ENCODE results near the gene MYO7A.

The MYO7A gene

DNA sequence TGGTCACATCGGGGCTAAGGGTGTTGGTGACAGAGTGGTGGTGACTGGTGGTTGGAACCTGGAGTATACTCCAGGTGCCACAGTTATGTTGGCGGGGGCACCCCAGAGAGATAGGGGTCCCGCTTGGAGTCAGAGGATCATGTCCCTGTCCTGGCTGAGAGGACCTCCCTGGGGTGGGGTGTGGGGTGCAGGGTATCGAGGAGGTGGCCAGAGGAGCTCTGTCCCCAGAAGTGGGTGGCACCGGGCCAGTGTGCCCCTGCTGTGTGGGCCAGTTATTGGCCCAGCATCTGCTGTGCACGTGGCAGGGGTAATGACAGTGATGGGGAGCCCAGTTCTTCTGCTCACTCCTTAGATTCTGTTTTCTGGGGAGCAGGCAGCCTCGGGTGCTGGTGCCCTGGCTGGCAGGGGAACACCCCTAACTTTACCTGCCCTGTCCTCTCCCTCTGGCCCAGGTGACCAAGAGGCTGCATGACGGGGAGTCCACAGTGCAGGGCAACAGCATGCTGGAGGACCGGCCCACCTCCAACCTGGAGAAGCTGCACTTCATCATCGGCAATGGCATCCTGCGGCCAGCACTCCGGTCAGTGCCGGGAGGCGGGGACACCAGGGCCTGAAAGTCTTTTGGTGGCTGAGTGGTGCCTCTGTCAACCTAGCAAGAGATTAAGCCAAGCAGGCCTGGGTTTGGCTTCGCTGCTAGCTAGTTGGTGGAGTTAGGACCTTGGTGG lies 56.3 kb downstream of the MYO7A start:
- no peak for DNase-seq (ENCODE audit: low read depth)

DNA sequence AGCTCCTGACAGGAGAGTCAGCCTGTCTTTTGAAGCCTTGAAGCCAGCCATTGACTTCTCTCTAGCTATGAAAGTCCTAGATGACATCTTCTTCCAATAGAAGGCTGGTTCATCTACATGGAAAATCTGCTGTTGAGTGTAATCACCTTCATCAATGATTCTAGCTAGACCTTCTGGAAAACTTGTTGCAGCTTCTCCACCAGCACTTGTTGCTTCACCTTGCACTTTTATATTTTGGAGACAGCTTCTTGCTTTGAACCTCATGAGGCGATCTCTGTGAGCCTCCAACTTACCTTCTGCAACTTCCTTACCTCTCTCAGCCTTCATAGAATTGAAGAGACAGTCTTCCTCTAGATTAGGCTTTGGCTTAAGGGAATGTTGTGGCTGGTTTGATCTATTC lies 58.3 kb downstream of the MYO7A start:
- DNase-seq (ENCODE audit: low read depth) = no peak

DNA sequence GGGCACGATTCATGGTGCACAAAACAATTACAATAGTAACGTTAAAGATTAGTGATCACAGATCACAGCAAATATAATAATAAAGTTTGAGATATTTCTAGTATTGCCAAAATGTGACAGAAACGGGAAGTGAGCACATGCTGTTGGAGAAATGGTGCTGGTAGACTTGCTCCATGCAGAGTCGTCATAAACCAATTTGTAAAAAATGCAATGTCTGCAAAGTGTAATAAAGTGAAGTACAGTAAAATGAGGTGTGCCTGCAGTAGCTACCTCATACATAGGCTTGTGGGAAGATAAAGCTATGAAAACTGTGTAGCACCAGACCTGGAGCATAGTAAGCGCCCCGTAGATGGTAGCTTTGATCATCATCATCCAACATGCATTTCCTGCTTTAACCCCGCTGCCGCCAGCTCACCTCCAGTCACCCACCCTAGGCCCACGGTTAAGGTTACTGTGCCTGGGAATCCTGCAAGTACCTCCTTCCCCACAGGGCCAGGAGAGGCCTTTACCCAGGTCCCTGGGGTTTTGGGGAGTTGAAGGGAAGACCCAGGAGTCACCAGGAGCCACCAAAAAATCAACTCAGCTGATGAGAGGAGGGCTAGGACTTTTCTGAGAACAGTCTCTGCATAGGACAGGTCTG lies 59.2 kb downstream of the MYO7A start:
- no peak for DNase-seq (ENCODE audit: low read depth)

DNA sequence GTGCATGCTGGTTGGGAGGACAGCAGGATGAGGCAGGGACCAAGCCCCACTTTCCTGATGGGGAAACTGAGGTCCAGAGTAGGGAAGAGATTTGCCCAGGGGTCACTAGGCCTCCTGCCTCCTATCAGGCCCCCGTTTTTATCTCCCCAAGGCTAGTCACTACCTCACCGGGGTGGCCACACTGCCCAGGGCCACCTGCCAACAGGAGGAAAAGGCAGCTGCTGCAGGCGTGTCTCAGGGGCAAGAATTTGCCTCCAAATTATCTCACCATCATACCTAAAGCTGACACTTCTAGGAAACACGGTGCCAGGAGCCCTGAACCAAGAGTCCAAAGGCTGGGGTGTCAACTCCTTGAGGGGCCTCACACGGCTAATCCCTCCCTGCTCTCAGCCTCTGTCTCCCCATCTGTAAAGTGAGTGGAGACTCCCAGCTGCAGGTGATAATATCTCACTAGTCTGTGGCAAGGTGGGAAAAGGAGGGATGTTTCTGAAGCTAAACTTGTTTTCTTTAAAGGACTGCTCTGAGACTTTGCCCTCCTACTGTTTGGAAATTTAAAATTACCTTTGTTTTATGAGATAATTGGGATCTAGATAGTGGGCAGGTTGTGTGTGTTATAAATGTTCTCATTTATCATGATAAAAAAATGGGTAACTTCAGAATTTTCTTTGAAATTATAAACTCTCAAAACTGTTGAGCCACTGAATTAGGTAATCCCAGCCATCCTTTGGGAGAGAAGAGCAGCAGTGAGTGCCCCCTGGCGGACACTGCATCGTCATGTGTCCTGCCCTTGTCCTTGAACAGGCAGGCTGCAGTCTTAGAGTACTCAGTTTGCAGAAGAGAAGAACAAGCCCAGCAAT lies 60.0 kb downstream of the MYO7A start:
- peak; percentile 36 for DNase-seq (ENCODE audit: low read depth)

DNA sequence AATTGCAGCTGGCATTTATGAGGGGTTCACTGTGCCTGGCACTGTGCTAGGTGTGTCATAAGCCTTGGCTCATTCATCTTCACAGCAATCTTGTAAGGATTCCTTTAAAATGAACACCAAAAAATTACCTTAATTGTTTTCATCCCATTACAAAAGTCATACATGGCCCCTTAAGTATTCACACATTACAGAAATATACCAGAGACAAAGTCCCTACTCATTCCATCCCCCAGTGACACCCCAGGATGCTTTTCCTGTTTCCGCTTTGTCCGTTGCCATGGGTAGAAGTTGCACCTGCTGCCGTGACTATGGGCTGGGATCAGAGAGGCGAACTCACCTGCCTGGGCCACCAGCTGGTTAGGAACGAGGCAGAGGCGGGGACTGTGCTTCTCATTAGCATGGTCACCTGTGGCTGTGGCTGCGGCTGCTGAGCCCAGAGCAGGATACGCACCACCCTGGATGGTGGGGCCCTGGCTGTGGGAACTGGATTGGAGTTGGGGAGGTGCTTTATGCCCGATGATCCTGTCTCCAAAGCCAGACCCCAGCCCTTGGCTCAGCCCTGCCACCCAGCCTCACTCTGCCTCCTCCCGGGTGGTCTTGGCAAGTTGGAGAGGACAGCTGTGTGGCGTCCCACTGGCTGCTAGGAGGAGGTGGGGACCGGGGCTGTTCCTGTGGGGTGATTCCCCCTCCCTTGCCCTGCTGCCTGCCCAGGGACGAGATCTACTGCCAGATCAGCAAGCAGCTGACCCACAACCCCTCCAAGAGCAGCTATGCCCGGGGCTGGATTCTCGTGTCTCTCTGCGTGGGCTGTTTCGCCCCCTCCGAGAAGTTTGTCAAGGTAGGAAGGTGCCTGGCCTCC lies 60.8 kb downstream of the MYO7A start:
- DNase-seq (ENCODE audit: low read depth) = no peak

DNA sequence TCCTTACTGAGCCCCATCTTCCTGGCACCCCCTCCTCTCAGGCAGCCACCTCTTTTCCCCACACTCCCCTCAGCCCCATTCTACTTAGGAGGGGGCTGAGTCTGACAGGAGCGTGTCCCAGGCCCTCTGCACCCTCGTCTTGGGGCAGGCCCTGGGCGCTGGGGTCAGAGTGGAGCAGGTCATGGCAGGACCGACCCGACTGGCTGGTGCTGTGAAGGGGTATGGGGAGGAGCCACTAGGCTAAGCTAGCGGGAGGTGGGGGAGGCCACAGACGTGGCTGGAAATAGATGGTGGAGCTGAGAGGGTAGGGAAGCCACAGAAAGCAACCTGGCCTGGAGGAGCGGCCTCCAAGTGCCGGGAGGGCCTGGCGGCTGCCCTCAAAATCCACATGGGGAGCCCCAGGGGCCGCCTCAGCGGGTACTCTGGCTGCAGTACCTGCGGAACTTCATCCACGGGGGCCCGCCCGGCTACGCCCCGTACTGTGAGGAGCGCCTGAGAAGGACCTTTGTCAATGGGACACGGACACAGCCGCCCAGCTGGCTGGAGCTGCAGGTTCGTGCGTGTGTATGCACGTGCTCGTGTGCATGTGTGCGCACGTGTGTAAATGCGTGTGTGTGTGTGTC lies 61.7 kb downstream of the MYO7A start:
- DNase-seq (ENCODE audit: low read depth) = no peak

DNA sequence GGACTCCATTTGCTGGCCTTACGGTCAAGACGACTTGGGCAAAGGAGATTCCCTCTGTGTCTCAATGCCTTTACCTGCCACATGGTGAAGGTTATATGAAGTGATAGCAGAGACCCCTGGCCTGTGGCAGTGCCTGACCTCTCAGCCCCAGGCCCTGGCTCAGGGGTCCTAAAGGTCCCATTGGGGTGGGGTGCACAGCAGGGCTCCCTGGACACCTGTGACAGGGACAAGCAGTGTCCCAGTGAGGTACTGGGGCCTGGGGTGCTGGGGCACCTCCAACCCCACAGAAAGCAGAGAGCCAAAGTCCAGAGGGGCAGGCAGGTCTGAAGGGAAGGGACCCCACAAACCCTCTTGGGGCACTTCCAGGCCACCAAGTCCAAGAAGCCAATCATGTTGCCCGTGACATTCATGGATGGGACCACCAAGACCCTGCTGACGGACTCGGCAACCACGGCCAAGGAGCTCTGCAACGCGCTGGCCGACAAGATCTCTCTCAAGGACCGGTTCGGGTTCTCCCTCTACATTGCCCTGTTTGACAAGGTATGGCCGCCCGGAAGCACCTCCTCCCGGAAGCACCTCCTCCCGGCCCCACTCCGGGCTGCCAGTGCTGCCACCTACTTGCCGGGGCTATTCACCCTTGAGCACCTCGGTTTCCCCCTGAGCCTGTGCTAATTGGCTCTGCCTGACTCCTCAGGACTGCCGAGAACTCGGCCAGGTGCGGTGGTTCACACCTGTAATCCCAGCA lies 62.5 kb downstream of the MYO7A start:
- DNase-seq (ENCODE audit: low read depth) = no peak

DNA sequence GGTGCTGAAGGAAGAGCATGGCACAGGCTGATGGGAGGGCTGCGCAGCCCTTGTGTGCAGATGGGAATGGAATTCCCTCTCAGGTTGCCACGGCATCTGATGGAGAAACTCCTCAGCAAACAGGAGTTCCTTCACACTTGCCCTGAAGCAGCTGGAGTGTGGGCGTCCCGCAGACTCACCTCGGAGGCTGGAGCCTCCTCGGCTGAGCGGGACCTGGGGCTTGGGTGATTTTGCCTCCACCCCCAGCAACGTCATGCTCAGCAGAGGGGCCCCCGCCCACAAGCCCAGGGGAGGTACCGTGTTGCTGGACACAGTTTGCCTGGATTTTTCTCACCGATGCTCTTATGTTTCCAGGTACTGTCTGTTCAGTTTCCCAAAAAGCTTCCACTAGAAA lies 63.4 kb downstream of the MYO7A start:
- no peak for DNase-seq (ENCODE audit: low read depth)

DNA sequence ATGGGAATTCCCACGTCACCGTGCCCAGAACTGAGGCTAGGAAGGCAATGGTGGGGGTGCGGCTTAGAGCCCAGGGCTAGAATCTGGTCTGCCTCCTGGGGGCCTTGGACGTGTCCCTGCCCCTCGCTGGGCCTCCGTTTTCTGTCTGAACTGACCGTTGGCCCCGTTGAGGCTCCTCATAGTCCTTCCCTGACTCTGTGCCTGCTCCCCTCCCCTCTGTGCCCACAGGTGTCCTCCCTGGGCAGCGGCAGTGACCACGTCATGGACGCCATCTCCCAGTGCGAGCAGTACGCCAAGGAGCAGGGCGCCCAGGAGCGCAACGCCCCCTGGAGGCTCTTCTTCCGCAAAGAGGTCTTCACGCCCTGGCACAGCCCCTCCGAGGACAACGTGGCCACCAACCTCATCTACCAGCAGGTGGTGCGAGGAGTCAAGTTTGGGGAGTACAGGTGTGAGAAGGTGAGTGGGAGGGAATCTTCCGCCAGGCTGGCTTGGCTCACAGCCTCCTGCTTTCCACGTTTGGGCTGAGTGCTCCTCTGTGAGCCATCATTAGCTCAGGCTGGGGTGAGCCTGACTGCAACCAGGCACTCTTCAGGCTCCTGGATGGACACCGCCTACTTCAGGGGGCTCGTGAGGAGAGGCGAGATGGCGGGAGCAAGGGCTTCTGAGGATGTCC lies 63.9 kb downstream of the MYO7A start:
- DNase-seq (ENCODE audit: low read depth) = peak; percentile 8

DNA sequence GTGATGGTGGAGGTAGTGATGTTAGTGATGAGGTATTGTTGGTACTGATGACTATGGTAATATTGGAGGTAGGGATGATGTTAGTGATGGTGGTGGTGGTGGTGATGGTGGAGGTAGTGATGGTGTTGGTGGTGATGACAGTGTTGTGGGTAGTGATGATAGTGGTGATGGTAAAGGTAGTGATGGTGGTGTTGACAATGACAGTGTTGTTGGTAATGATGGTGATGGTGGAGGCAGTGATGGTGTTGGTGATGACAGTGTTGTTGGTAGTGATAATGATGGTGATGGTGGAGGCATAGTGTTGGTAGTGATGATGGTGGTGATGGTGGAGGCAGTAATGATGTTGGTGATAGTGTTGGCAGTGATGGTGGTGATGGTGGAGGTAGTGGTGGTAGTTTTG lies 65.1 kb downstream of the MYO7A start:
- DNase-seq (ENCODE audit: low read depth) = no peak

DNA sequence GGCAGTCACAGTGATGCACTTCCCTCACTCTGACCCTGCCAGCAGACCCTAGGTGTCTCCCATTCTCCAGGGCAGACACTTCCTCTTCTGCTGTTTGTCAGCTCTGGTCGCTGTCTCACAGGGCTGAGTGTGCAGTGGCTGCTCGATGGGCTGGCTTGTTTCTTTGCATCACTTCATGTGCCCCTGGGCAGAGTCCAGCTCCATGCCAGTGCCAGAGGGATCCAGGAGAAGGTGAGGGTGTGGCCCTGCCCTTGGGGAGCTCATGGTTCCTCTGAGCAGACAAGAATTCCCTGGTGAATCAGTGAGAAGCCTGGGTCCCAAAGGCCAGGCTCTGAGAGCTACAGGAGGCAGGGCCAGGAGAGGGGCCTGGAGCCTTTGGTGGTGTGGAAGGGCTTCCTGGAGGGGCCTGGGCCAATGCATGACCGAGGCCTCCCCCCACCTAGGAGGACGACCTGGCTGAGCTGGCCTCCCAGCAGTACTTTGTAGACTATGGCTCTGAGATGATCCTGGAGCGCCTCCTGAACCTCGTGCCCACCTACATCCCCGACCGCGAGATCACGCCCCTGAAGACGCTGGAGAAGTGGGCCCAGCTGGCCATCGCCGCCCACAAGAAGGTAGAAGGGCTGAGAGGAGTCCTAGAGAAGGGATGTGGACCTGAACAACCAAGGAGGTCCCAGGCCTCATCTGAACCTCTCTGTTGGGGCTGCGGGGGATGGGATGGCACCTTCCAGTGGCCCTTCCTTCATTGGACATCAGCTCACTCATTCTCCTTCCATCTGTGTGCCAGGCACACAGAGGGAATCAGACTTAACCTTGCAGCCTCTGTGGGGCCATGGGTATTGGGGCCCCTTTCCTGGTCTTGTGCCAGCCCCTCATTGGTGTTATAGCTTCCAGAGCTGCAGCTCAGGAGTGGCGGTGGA lies 66.1 kb downstream of the MYO7A start:
- no peak for DNase-seq (ENCODE audit: low read depth)

DNA sequence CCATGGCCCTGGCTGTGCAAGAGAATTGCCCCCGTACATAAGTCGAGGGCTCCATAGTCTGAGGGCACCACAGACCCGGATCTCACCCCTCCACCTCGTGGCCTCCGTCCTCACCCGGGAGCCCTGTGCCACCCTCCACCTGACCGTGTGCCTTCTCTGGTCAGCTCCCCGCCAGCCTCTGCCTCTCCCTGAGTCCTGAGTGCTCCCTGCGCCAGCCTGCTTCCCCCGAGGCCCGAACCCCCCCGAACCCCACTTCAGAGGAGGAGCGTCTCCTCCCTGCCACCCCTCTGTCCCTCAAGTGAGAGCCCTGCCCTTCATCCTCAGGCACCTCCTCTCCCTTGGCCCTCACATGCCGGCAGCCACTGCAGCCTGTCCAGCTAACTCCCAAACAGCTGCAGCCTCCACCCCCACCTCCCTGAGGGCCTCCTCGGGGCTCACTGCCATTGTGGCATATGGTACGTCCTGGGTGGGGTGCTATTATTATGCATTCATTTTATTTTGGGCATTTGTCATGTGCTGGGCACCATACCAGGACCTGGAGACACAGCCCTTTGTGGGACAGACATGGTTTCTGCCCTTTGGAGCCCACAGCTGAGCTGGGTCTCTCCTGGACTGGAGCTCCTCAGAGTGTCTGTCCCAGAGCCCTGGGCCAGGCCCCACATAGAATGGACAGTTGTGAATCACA lies 67.2 kb downstream of the MYO7A start:
- no peak for DNase-seq (ENCODE audit: low read depth)

DNA sequence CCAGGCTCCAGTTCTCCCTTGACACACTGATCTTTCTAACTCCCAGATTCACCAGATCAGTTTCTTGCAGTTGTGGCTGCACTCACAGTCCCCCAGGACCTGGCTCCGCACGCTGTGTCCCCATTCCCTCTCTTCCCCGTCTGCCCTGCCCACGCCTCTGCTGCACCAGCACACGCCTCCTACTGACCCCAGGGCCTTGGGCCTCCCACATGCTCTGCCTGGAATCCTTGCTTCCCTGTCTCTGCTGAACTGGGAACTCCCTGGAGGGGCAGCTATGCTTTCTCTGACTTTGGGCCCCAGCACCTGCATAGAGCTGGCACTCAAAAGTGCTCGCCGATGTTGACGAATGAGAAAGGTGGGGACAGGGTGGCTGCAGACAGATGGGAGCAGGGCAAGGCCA lies 68.9 kb downstream of the MYO7A start:
- DNase-seq (ENCODE audit: low read depth) = no peak

DNA sequence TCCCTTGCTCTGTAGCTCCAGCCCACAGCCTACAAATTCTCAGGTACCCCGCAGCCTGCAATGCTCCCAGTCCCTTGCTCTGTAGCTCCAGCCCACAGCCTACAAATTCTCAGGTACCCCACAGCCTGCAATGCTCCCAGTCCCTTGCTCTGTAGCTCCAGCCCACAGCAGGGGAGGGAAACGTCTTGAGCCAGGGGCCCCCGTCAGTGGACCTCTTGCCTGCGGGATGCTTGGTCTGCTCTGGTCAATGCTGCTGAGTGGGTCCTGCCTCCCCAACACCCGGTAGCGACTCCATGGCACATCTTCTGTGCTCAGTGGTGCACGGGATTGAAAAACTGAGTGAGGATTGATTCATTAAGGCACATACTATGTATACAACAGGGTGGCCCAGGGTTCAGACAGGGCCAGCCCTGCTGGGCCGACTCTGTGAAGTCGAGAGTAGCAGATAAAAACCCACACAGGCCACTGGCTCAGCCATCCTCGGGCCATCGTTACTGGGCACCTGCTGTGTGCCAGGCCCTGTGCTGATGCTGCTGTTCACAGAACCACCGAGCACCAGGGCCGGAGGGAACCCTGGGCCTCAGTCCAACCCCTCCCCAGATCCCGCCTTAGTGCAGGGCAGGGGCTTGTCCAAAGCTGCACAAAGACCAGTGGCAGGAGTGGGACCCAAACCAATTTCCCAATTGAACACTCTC lies 69.7 kb downstream of the MYO7A start:
- no peak for DNase-seq (ENCODE audit: low read depth)

DNA sequence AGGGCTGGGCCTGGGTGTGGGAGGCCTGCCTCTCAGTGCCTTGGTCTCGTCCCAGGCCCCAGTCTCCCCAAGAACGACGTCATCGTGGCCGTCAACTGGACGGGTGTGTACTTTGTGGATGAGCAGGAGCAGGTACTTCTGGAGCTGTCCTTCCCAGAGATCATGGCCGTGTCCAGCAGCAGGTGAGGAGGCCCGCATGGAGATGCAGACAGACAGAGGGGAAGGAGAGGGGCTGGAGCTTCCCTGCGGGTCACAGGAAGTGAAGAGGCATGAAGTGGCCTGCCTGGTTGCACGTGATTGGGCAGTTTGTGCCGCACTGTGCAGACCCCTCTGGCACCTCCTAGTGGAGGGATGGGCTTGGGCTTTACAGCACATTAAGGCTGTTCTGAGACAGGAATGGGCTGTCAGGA lies 70.4 kb downstream of the MYO7A start:
- no peak for DNase-seq (ENCODE audit: low read depth)

DNA sequence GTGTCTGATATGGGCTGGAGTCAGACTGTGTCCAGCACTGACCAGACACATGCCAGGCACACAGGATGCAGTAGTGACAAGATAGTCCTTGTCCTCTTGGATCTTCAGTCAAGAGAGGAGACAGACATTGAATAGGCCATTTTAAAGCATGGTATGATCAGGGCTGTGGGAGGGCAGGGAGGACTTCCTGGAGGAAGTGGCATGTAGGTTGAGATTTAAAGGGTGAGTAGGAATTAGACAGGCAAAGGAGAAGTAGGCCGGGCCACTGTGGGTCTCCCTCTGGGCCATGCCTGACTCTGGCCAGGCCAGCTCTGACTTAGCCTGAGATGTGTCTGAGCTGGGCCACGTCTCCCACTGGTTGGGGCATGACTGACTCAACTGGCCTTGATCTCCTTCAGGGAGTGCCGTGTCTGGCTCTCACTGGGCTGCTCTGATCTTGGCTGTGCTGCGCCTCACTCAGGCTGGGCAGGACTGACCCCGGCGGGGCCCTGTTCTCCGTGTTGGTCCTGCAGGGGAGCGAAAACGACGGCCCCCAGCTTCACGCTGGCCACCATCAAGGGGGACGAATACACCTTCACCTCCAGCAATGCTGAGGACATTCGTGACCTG lies 71.2 kb downstream of the MYO7A start:
- DNase-seq (ENCODE audit: low read depth) = no peak

Data from activated T-helper 9 cell treated with anti-CD3 and anti-CD28 coated beads, Interleukin-2, amount 50 U/mL, for 16 hours (primary cell).